PC-9 (cell line): Measurements from ENCODE around the gene PIN1.

Source experiments
- CTCF ChIP-seq: fragments of 200-600 bp; sonication (generic); conservative IDR thresholded peaks from 2 replicates; pipeline ENCODE4 v1.6.1; 2017; ENCODE audit warnings: mixed run types, antibody characterized with exemption, mild to moderate bottlenecking, moderate library complexity
- EZH2 ChIP-seq: fragments of 200-600 bp; sonication (generic); IDR thresholded peaks from 2 replicates; pipeline ENCODE4 v1.8.0; 2017; ENCODE audit warnings: antibody characterized with exemption, low read depth

GRCh38 chr19:9872618-9873242, 37.6 kb downstream of the PIN1 start:
- TF ChIP-seq EZH2 (no peak), CTCF (no peak)
